Esophagus squamous epithelium (tissue), 5 donors: ENCODE data around the gene PIK3AP1. TPM values are rescaled to one million over a fixed set of nuclear protein-coding genes. Genes with fewer than 3 reads are reported as not detected.

Experiments used
- DNase-seq: peaks from one replicate; lab custom pipeline; 2025; lab: John Stamatoyannopoulos, UW
- H3K27ac ChIP-seq, 4 donors: fragments of 200-600 bp; sonication (generic); one replicate each; pipeline ENCODE4 v1.5.1; 2016 to 2019; ENCODE audit warnings: mild to moderate bottlenecking in 1 of 4
- H3K27me3 ChIP-seq, 4 donors: fragments of 200-600 bp; sonication (generic); 1 replicate in 3 of 4; 2 replicates in 1 of 4; pipeline versions ENCODE4 v1.5.1 to v1.6.0; 2017 to 2021; ENCODE audit warnings: antibody characterized with exemption in 1 of 4
- H3K36me3 ChIP-seq, 3 donors: fragments of 200-600 bp; sonication (generic); one replicate each; pipeline ENCODE4 v1.5.1; 2016 to 2019
- H3K4me1 ChIP-seq, 3 donors: fragments of 200-600 bp; sonication (generic); one replicate each; pipeline ENCODE4 v1.5.1; 2017 to 2019
- H3K4me3 ChIP-seq, 4 donors: fragments of 200-600 bp; sonication (generic); 1 replicate in 3 of 4; 2 replicates in 1 of 4; pipeline ENCODE4 v1.5.1; 2016 to 2019; ENCODE audit warnings: mild to moderate bottlenecking in 2 of 4, moderate library complexity in 1 of 4
- H3K9me3 ChIP-seq, 3 donors: fragments of 200-600 bp; sonication (generic); one replicate each; pipeline ENCODE4 v1.5.1; 2016 to 2019
- CTCF ChIP-seq, 6 experiments: fragments of 450-650 bp in 4 of 6; fragments of 200-600 bp in 2 of 6; sonication (generic) in 2 of 6; IDR thresholded peaks; one replicate each; pipeline ENCODE4 v1.5.1; 2016 to 2019; ENCODE audit warnings: antibody characterized with exemption in 6 of 6, mild to moderate bottlenecking in 4 of 6, moderate library complexity in 4 of 6
- POLR2A ChIP-seq, 4 donors: fragments of 450-650 bp; IDR thresholded peaks; one replicate each; pipeline ENCODE4 v1.6.1; 2017; ENCODE audit warnings: antibody characterized with exemption in 4 of 4, mild to moderate bottlenecking in 4 of 4, moderate library complexity in 3 of 4
- WGBS, 2 donors: methylation state at CpG; one replicate each; pipeline ENCODE4 v1.1.5; 2018; 5-methylcytosine and 5-hydroxymethylcytosine counted together
- intact Hi-C: fragments of 100-400 bp; cut with DNase I; formaldehyde crosslinking; loops from one replicate; pipeline ENCODE4 v1.15.0; 2022
- total RNA-seq, 4 donors: library from RNA; depleted of rRNA; stranded (reverse); fragments of >200 nt; gene quantifications; one replicate each; pipeline ENCODE4 v1.1.0, GENCODE V29; 2016
- donor health status: DM: yes; HTN: yes; CAD: no.

PIK3AP1 gene
- total RNA-seq, 4 donors from 2014 or later, result 0.57 to 7.6 (median 3.7) TPM

- Histone ChIP-seq H3K36me3 (no peaks in the 10 kb centered on the region), H3K4me1 (peaks cover 5 to 71% (median 21%) of the 10 kb centered on the region in 3 donors), H3K27ac (peak overlapping the region; percentile 95 to 100 (median 98)), H3K4me3 (peak overlapping the region; percentile 67 to 93 (median 84)), H3K27me3 (no peaks in the 10 kb centered on the region), H3K9me3 (no peaks in the 10 kb centered on the region)
- intact Hi-C loops, result no loop called here
- 1 to 2% methylated on average over 10 to 13 of the region's 20 CpGs for WGBS, 2 donors
- TF ChIP-seq CTCF (IDR thresholded peaks at IDR 0.05), result no peak
- TF ChIP-seq POLR2A (IDR thresholded peaks at IDR 0.05), result no peak
- DNase-seq, result no peak
These were observed 134.4 kb downstream of the PIK3AP1 start for GRCh38 chr10:96585736-96586418.

DNA sequence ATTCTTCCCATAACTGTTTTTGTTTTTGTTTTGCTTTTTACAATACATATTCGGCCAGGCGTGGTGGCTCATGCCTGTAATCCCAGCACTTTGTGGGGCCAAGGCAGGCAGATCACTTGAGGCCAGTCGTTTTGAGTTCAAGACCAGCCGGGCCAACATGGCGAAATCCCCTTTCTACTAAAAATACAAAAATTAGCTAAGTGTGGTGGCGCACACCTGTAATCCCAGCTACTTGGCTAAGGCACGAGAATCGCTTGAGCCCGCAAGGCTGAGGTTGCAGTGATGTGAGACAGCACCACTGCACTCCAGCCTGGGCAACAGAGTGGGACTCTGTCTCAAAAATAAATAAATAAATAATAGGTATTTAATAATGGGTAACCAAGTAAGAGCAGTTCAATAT is 135.8 kb downstream of the PIK3AP1 start:
- 86 to 91% methylated on average over 9 of the region's 9 CpGs for WGBS, 2 donors
- TF ChIP-seq CTCF (IDR thresholded peaks at IDR 0.05), result no peak
- H3K27ac ChIP-seq, result no peak overlapping the region
- DNase-seq, result no peak
- H3K9me3 ChIP-seq, result no peaks in the 10 kb centered on the region
- H3K36me3 ChIP-seq, result no peaks in the 10 kb centered on the region
- intact Hi-C loops, result no loop called here
- H3K4me3 ChIP-seq, result no peak overlapping the region
- H3K27me3 ChIP-seq, result no peaks in the 10 kb centered on the region
- peaks cover 5 to 85% (median 21%) of the 10 kb centered on the region in 3 donors for H3K4me1 ChIP-seq

DNA sequence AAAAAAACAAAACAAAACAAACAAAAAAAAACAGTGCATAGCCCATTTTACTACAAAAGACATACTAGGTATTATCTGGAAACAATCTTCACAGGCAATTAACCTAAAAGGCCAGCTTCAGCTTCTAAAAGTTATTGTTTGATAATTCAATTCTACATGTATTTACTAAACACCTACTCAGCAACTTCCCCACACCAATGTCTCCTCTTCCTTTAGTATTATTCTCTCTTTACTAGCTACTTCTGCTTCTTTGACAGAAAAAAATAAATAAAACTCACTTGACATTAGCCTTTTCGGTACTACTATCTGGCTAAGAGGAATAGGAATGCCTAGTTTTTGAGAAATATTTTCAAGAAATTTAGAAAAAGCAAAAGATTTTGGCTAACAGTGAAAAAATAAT is 136.3 kb downstream of the PIK3AP1 start:
- intact Hi-C loops, result no loop called here
- Histone ChIP-seq H3K4me3 (no peak overlapping the region), H3K27me3 (no peaks in the 10 kb centered on the region), H3K9me3 (no peaks in the 10 kb centered on the region), H3K27ac (no peak overlapping the region), H3K36me3 (no peaks in the 10 kb centered on the region), H3K4me1 (peaks cover 5 to 87% (median 21%) of the 10 kb centered on the region in 3 donors)
- TF ChIP-seq CTCF (IDR thresholded peaks at IDR 0.05), result no peak
- no peak for TF ChIP-seq POLR2A (IDR thresholded peaks at IDR 0.05)
- 79 to 80% methylated on average over 1 of the region's 1 CpG for WGBS, 2 donors
- no peak for DNase-seq

GRCh38 chr10:96579133-96579532 is 141.2 kb downstream of the PIK3AP1 start:
- TF ChIP-seq POLR2A (IDR thresholded peaks at IDR 0.05), result no peak
- no peak for TF ChIP-seq CTCF (IDR thresholded peaks at IDR 0.05)
- H3K4me3 ChIP-seq, result no peak overlapping the region
- intact Hi-C loops, result no loop called here
- peaks cover 0 to 7% (median 0%) of the 10 kb centered on the region in 3 donors for H3K36me3 ChIP-seq
- H3K27me3 ChIP-seq, result no peaks in the 10 kb centered on the region
- DNase-seq, result no peak
- peak overlapping the region in 1 of 4 donors; percentile 48 for H3K27ac ChIP-seq
- no peaks in the 10 kb centered on the region for H3K9me3 ChIP-seq
- H3K4me1 ChIP-seq, result peaks cover 5 to 83% (median 11%) of the 10 kb centered on the region in 3 donors
- WGBS, 2 donors, result 72 to 75% methylated on average over 2 of the region's 2 CpGs

- Histone ChIP-seq H3K36me3 (peaks cover 0 to 7% (median 0%) of the 10 kb centered on the region in 3 donors), H3K4me1 (peaks cover 5 to 78% (median 11%) of the 10 kb centered on the region in 3 donors), H3K27ac (peak overlapping the region in 3 of 4 donors; percentile 12 to 50 (median 48)), H3K9me3 (no peaks in the 10 kb centered on the region), H3K4me3 (no peak overlapping the region), H3K27me3 (no peaks in the 10 kb centered on the region)
- intact Hi-C loops, result no loop called here
- TF ChIP-seq POLR2A (IDR thresholded peaks at IDR 0.05) (no peak), CTCF (IDR thresholded peaks at IDR 0.05) (no peak)
- 59 to 93% methylated on average over 5 of the region's 5 CpGs for WGBS, 2 donors
- DNase-seq, result no peak
These were observed 141.7 kb downstream of the PIK3AP1 start for GRCh38 chr10:96578633-96579032.
